IMR-90 (cell line): ENCODE results near the gene TCP11L1.

Experiments
- CEBPB ChIP-seq: IDR thresholded peaks from 2 replicates; pipeline ENCODE4 v1.6.1; 2012; ENCODE audit warnings: low read depth, low read length, improper control_type of control experiment
- CTCF ChIP-seq: conservative IDR thresholded peaks from 2 replicates; pipeline ENCODE4 v1.5.1; 2012; ENCODE audit warnings: mild to moderate bottlenecking, low read depth, low read length, improper control_type of control experiment
- POLR2A ChIP-seq: IDR thresholded peaks from 2 replicates; pipeline ENCODE4 v1.6.1; 2012; ENCODE audit warnings: mild to moderate bottlenecking, low read depth, low read length
- RAD21 ChIP-seq: IDR thresholded peaks from 2 replicates; pipeline ENCODE4 v1.6.1; 2012; ENCODE audit warnings: low read length, improper control_type of control experiment
- RCOR1 ChIP-seq: IDR thresholded peaks from 2 replicates; pipeline ENCODE4 v1.6.1; 2012; ENCODE audit warnings: mild to moderate bottlenecking, low read length, improper control_type of control experiment; ENCODE audit not compliant: insufficient replicate concordance
- SMC3 ChIP-seq: fragments of 150-350 bp; IDR thresholded peaks from 2 replicates; pipeline ENCODE4 v1.6.1; 2016; ENCODE audit warnings: low read depth, mild to moderate bottlenecking, antibody characterized with exemption, low read length, moderate library complexity

DNA sequence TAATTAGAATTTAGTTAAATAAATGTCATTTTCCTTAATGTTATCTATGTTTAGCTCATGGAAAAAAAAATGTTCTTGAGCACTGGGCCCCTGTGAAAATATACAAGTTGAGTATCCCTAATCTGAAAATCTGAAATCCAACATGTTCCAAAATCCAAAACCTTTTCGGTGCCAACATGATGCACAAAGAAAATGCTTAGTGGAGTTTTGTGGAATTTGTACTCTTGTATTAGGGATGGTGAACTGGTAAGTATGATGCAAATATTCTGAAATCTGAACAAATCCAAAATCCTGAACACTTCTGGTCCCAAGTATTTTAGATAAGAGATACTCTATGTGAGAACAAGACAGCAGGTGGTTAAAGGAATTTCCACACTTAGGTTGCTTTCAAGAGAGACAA, 44.5 kb downstream of the TCP11L1 start:
- TF ChIP-seq RCOR1, result no peak
- TF ChIP-seq CTCF, result no peak
- no peak for TF ChIP-seq CEBPB
- no peak for TF ChIP-seq SMC3
- no peak for TF ChIP-seq POLR2A
- TF ChIP-seq RAD21, result no peak
